BJ (cell line): ENCODE results near the gene GRIK3. TPM values are rescaled to one million over a fixed set of nuclear protein-coding genes. Genes with fewer than 3 reads are reported as not detected.

Experiments used
- CTCF ChIA-PET: fragments of 350-600 bp; formaldehyde crosslinking; extraction: SDS; loops from one replicate; lab custom pipeline; 2021; ENCODE audit warnings: antibody characterized with exemption, inconsistent platforms; lab: Yijun Ruan, JAX
- POLR2A ChIA-PET: fragments of 300-600 bp; sonication (Branson Sonifier 250); formaldehyde crosslinking; extraction: SDS; loops from one replicate; lab custom pipeline; 2021; ENCODE audit warnings: antibody characterized with exemption; lab: Charles Lee
- DNase-seq: peaks from one replicate; pipeline ENCODE4 v3.0.0-alpha.2; 2011; ENCODE audit warnings: low read depth
- H3K27me3 ChIP-seq: 2 replicates; pipeline ENCODE4 v1.6.0; 2011; ENCODE audit warnings: low read length; ENCODE audit not compliant: control insufficient read depth, insufficient read depth
- H3K36me3 ChIP-seq: 2 replicates; pipeline ENCODE4 v1.5.1; 2011; ENCODE audit warnings: low read length; ENCODE audit not compliant: control insufficient read depth, insufficient read depth
- H3K4me3 ChIP-seq: 2 replicates; pipeline ENCODE4 v1.5.1; 2011; ENCODE audit warnings: low read depth, mild to moderate bottlenecking, control low read depth, low read length
- CTCF ChIP-seq: IDR thresholded peaks from 2 replicates; pipeline ENCODE4 v1.5.1; 2011; ENCODE audit warnings: low read depth, mild to moderate bottlenecking, control low read depth, inconsistent platforms, low read length, moderate library complexity; ENCODE audit not compliant: insufficient read depth
- polyA plus RNA-seq: library from polyadenylated mRNA; depleted of rRNA; stranded (reverse); fragments of >200 nt; gene quantifications from 2 replicates; pipeline ENCODE4 v1.2.3, GENCODE V29; 2011

Gene GRIK3
- polyA plus RNA-seq, 1 experiment, result not detected

DNA sequence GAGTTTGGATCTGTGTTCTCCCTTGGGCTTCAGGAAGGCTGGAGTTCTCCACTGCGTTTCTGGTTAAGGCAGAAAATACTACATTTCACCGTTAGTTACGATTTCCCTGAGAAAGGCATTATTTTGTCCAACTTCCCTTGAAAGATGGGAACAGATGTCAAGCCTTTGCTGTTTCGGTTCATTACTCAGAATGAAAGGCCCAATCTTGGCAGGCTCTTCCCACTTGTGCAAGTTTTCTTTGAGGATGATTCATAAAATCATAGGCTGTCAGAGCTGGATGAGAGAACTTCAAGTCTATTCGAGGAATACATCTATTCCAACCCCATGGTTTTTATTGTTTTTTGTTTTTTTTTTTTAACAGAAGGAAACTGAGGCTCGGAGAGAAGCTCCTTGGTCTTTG, 205.2 kb downstream of the GRIK3 start:
- no peak overlapping the region for H3K4me3 ChIP-seq
- H3K36me3 ChIP-seq, result no peaks in the 10 kb centered on the region
- ChIA-PET CTCF (no interaction called here), POLR2A (no interaction called here)
- TF ChIP-seq CTCF, result no peak
- no peak for DNase-seq
- no peaks in the 10 kb centered on the region for H3K27me3 ChIP-seq

DNA sequence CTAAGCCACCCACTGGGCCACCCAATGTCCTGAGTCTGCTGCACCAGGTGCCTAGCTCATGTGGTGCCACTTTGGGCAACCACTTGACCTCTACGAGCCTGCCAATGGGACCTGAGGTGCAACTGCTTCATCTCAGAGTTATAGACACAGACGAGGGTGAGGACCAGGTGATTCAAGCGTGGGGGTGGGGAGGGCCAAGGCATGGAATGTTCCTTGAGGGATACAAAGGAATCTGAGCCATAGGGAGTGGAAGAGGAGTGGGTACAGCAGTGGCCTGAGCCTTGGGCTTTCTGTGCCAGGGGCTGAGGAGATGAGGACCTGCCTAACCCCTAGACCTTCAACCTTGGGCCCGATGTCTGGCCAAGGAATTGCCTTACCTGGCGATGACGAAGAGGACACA, 209.1 kb downstream of the GRIK3 start:
- POLR2A ChIA-PET, result no interaction called here
- TF ChIP-seq CTCF, result no peak
- CTCF ChIA-PET, result no interaction called here

DNA sequence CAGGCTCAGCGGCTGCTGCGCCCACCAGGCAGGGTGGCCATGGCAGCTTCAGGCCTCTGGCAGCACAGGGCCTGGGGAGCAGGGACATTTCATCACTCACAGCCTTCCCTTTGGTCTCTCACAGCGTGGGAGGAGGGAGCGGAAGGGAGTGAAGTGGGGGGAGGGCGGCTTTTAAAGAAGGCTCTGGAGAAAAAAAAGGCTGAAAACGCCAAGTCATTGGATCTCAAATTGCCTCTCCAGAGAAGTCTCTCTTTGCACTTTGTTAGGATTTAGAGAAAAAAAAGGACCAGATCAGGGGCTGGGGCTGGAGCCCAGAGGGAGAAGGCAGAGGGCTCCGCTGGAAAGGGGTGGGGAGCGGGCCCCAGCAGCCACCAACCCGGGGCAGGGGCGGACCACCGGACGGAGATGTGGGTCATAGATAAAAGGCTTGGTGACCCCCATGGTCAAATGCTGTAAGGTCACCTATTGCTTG, 209.9 kb downstream of the GRIK3 start:
- H3K27me3 ChIP-seq, result no peaks in the 10 kb centered on the region
- no peaks in the 10 kb centered on the region for H3K36me3 ChIP-seq
- ChIA-PET POLR2A (no interaction called here), CTCF (no interaction called here)
- no peak for TF ChIP-seq CTCF
- no peak overlapping the region for H3K4me3 ChIP-seq
- DNase-seq, result no peak

More for the DNA sequence above, 209.1 kb downstream of the GRIK3 start:
- no peaks in the 10 kb centered on the region for H3K36me3 ChIP-seq
- H3K4me3 ChIP-seq, result no peak overlapping the region
- no peaks in the 10 kb centered on the region for H3K27me3 ChIP-seq
- DNase-seq, result no peak

DNA sequence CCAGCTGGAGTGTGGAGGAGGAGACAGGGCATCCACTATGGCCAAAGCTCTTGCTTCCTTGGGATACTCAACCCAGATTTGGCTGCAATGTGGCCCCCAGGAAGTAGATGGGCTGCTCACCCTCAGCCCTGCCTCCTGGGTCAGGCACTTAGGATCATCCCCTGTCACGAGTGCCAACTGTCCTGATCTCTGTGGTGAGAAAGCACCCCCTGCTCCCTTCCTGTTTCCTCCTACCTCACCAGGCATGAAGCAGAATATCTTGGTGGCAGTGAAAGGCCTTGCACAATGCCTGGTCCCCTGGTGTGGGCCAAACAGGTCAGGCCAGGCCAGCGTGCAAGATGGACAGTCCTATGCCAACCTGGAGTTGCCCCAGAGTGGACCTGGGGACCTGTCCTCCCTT, 211.7 kb downstream of the GRIK3 start:
- TF ChIP-seq CTCF, result no peak
- CTCF ChIA-PET, result no interaction called here
- no peak for DNase-seq
- Histone ChIP-seq H3K4me3 (no peak overlapping the region), H3K27me3 (no peaks in the 10 kb centered on the region), H3K36me3 (no peaks in the 10 kb centered on the region)
- POLR2A ChIA-PET, result no interaction called here

- DNase-seq, result no peak
- ChIA-PET CTCF (no interaction called here), POLR2A (no interaction called here)
- no peaks in the 10 kb centered on the region for H3K36me3 ChIP-seq
- no peaks in the 10 kb centered on the region for H3K27me3 ChIP-seq
- no peak for TF ChIP-seq CTCF
- H3K4me3 ChIP-seq, result no peak overlapping the region
These were observed 212.9 kb downstream of the GRIK3 start for GRCh38 chr1:36821386-36821785.
